Measurements from ENCODE around the gene MRPL14. TPM values are rescaled to one million over a fixed set of nuclear protein-coding genes. Genes with fewer than 3 reads are reported as not detected.

Gene MRPL14
- total and polyA plus RNA-seq, 9 of the 15 experiments (the other 6 are each of a cell fraction or from before 2014, with no cell fraction given), result 126 to 424 (median 165) TPM

GRCh38 chr6:44072452-44072958 lies 54.7 kb downstream of the MRPL14 start (continued):
- TF ChIP-seq RREB1 (CRISPR knock-in tag; IDR thresholded peaks at IDR 0.05) (0 out of 2 replicates have a peak, but pooled peaks have one; percentile 21), MCM3 (IDR thresholded peaks at IDR 0.05) (no peak), MAX (CRISPR knock-in tag; IDR thresholded peaks at IDR 0.05) (peak; percentile 45; the same call in 1 of the 2 replicates), FOXM1 (IDR thresholded peaks at IDR 0.05; ENCODE audit: low read depth) (no peak), FOXM1 (CRISPR knock-in tag; IDR thresholded peaks at IDR 0.05; ENCODE audit: low read depth) (no peak), ZFX (CRISPR knock-in tag; IDR thresholded peaks at IDR 0.05) (0 out of 2 replicates have a peak, but pooled peaks have one; percentile 42), NFXL1 (CRISPR knock-in tag; IDR thresholded peaks at IDR 0.05) (peak; percentile 71; the same call in 1 of the 2 replicates), E2F1 (CRISPR knock-in tag; IDR thresholded peaks at IDR 0.05) (0 out of 2 replicates have a peak, but pooled peaks have one; percentile 4), ZNF668 (CRISPR knock-in tag; IDR thresholded peaks at IDR 0.05) (0 out of 2 replicates have a peak, but pooled peaks have one; percentile 55), ZKSCAN8 (CRISPR knock-in tag; IDR thresholded peaks at IDR 0.05) (no peak; the same call in 1 of the 2 replicates), WHSC1 (IDR thresholded peaks at IDR 0.05; ENCODE audit: low read length) (peak; percentile 14), SOX6 (IDR thresholded peaks at IDR 0.05) (no peak), ZBTB49 (CRISPR knock-in tag; IDR thresholded peaks at IDR 0.05; ENCODE audit: borderline replicate concordance) (no peak), ZNF239 (CRISPR knock-in tag; IDR thresholded peaks at IDR 0.05) (no peak), KLF16 (IDR thresholded peaks at IDR 0.05) (no peak), FOXO4 (CRISPR knock-in tag; IDR thresholded peaks at IDR 0.05) (no peak)

Measured in K562 (cell line).